GM12892 (cell line): ENCODE data around the gene PEAK3.

Experiments used
- DNase-seq: peaks from one replicate; pipeline ENCODE4 v3.0.0; 2011; ENCODE audit not compliant: insufficient read length
- FAIRE-seq: peaks from 2 replicates; lab custom pipeline; 2011; peaks lifted over from hg19 to GRCh38; lab: Jason Lieb, UNC
- POLR2A ChIP-seq: IDR thresholded peaks from 2 replicates; pipeline ENCODE4 v1.6.1; 2011; ENCODE audit warnings: low read depth, low read length, control low read depth
- POLR2AphosphoS5 ChIP-seq: IDR thresholded peaks from 2 replicates; pipeline ENCODE4 v1.6.1; 2011; ENCODE audit warnings: low read depth, low read length, control low read depth
- TAF1 ChIP-seq: IDR thresholded peaks from 2 replicates; pipeline ENCODE4 v1.6.1; 2011; ENCODE audit warnings: low read depth, mild to moderate bottlenecking, control low read depth, low read length, borderline replicate concordance

The PEAK3 gene

GRCh38 chr19:2296141-2296540 is 14.2 kb upstream of the PEAK3 start:
- TF ChIP-seq TAF1 (no peak), POLR2A (no peak)
- DNase-seq: no peak
- FAIRE-seq: no peak

GRCh38 chr19:2294687-2295335 is 12.8 kb upstream of the PEAK3 start:
- FAIRE-seq (no peak), DNase-seq (no peak)
- no peak for TF ChIP-seq TAF1

- FAIRE-seq: no peak
- TF ChIP-seq TAF1 (no peak), POLR2AphosphoS5 (no peak), POLR2A (no peak)
- no peak for DNase-seq
Observed at GRCh38 chr19:2291185-2291751, 9.3 kb upstream of the PEAK3 start.

DNA sequence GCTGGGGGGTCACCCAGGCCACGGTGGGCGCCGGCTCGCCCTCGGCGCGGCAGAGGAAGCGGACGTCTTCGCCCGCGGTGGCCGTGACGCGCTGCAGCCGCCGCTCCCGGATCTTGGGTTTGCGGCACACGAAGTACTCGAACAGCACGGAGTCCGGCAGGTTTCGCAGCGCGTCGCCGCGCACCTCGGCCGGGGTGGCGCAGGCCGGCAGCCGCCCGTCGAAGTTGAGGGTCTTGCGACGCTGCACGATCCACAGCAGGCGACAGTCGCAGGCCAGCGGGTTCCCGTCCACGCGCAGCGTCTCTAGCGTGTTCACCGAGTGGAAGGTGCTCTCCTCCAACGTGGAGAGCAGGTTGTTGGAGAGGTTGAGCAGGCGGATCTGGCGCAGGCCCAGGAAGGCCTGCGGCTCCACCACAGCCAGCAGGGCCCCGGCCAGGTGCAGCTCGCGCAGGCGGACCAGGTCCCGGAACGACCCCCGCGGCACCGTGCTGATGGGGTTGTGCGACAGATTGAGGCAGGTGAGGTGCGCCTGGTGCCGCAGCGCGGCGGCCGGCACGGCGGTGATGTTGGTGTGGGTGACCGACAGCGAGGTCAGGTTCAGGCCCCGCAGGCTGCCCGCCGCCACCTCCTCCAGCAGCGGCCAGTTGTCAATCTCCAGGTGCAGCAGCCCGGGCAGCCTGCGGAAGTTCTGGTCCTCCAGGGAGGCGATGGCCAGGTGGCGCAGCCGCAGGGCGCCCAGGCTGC is 8.6 kb upstream of the PEAK3 start:
- DNase-seq (no peak), FAIRE-seq (no peak)
- 0 out of 2 replicates have a peak, but pooled peaks have one; percentile 13 for TF ChIP-seq POLR2AphosphoS5
- peak; percentile 16; the same call in 1 of the 2 replicates for TF ChIP-seq POLR2A
- TF ChIP-seq TAF1: no peak

DNA sequence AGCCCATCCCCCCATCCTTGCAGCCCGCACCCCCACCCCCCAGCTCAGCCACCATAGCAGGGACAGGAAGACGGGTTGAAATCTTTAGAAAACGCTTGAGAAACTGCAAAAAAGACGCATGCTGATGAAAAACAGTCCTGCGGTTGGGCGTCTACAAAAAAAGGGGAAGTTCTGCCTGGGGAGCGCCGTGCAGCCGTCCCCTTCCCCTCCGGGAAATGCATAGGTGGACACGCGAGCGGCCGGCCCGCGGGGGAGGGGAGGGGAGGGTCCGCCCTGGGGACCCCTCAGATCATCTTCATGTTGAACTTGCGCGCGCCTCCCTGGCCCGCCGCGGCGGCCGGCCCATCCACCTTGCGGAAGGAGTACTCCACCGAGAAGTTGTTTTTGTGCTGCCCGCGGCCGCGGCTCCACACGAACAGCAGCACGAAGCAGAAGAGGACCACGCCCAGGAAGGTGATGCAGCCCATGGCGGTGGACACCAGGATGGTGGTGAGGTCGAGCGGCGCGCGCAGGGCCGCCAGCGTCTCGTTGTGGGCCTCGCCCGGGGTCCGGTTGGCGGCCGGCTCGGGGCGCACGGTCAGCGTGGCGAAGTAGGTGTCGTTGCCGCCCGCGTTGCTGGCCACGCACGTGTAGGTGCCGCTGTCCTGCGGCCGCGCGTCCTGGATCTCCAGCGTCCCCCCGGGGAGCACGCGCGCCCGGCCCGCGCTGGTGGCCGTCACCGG is 7.9 kb upstream of the PEAK3 start:
- DNase-seq (peak; percentile 77), FAIRE-seq (peak; percentile 95)
- TF ChIP-seq POLR2A: no peak
- TF ChIP-seq POLR2AphosphoS5: peak; percentile 12; the same call in 1 of the 2 replicates
- TF ChIP-seq TAF1: no peak

DNA sequence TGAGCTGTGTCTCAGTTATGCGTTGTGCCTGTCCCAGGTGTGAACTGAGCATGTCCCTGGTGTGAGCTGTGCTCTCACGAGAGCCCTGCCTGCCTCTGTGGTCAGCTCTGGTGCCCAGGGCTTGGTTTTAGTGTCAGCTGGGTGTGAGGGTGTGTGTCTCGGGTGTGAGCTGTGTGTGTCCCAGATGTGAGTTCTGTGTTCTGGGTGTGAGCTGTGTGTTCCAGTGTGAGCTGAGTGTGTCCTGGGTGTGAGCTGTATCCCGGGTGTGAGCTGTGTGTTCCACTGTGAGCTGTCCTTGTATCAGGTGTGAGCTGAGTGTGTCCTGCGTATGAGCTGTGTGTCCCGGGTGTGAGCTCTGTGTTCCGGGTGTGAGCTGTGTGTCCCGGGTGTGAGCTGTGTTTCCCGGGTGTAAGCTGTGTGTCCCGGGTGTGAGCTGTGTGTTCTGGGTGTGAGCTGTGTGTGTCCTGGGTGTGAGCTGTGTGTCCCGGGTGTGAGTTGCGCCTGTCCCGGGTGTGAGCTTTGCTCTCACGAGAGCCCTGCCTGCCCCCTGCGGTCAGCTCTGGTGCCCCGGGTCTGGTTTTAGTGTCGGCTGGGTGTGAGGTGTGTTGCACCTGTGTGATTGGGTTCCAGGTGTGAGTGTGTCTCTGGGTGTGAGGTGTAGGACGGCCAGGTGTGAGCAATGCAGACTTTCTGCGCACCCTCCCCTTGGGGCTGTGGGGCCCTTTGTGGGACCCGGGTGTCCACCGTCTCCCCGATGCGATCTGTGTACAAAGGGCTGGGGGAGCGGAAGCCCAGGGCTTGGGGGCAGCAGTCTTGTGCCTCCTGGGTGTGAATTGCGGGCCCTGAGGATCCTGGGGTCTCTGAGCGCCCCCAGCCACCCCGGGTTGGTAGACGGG is 7.1 kb upstream of the PEAK3 start:
- DNase-seq (no peak), FAIRE-seq (no peak)
- TF ChIP-seq POLR2A (0 out of 2 replicates have a peak, but pooled peaks have one; percentile 39), POLR2AphosphoS5 (no peak), TAF1 (no peak)

- no peak for DNase-seq
- TF ChIP-seq TAF1 (no peak), POLR2AphosphoS5 (no peak), POLR2A (no peak; the same call in 1 of the 2 replicates)
- FAIRE-seq: no peak
Observed at GRCh38 chr19:2288338-2288817, 6.4 kb upstream of the PEAK3 start.

DNA sequence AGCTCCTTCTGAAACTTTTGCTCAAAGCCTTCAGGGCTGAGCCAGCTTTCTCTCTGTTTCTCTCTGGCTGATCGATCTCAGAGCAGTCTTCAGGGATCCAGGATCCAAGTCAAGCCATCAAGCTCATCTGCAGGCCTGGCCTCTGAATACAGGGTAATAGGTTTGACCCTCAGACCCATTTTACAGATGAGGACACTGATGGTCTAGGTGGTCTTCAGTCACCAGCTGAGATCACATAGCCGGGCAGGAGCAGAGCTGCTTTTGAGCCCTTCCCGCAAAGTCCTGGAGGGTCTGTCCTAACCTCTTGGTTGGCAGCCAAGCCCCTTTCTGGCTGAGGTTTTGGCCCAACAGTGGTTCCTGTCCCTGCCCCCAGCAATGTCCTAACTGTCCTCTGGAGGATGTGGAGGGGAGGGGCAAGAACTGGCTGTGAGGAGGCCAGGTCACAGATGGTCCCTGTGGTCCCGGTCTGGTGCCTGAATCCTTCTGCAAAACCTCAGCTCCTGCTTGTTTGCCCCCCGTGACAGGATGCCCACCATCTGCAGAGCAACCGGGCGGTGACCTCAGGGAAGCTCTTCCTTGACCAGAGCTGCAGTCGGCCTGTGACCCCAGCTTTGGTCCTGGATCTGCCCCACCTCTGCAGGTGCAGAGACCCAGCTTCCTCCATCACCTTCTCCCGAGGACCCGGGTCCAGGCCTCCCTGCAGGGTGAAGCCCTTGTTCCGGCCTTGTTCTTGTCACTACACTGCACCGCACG is 5.8 kb upstream of the PEAK3 start:
- DNase-seq (no peak), FAIRE-seq (peak; percentile 33)
- TF ChIP-seq POLR2AphosphoS5 (no peak), POLR2A (no peak), TAF1 (no peak)

- TF ChIP-seq POLR2A (no peak), TAF1 (no peak), POLR2AphosphoS5 (no peak)
- DNase-seq (no peak), FAIRE-seq (no peak)
Observed at GRCh38 chr19:2286402-2287140, 4.6 kb upstream of the PEAK3 start.
